Mesendoderm (in vitro differentiated cells): ENCODE results near the gene ALAS1.

Source experiments
- DNase-seq: peaks from one replicate; pipeline ENCODE4 v3.0.0; 2013
- H2AK5ac ChIP-seq: 2 replicates; pipeline ENCODE4 v1.6.1; 2013; ENCODE audit warnings: low read length, inconsistent platforms
- H2BK120ac ChIP-seq: 2 replicates; pipeline ENCODE4 v1.6.1; 2013; ENCODE audit warnings: low read depth, mild to moderate bottlenecking, low read length, moderate library complexity, mixed read lengths
- H2BK15ac ChIP-seq: replicated peaks from 2 replicates; pipeline ENCODE4 v1.6.1; 2013; ENCODE audit warnings: low read depth, mild to moderate bottlenecking, moderate library complexity
- H2BK5ac ChIP-seq: 2 replicates; pipeline ENCODE4 v1.6.1; 2013; ENCODE audit warnings: low read length, inconsistent platforms
- H3K18ac ChIP-seq: 2 replicates; pipeline ENCODE4 v1.6.1; 2013; ENCODE audit warnings: mild to moderate bottlenecking, low read length, mixed read lengths
- H3K23ac ChIP-seq: one replicate; pipeline ENCODE4 v1.6.1; 2013; ENCODE audit warnings: low read length
- H3K27ac ChIP-seq: 2 replicates; pipeline ENCODE4 v1.5.1; 2013; ENCODE audit warnings: low read depth, mild to moderate bottlenecking, inconsistent platforms, low read length, moderate library complexity
- H3K27me3 ChIP-seq: 2 replicates; pipeline ENCODE4 v1.6.1; 2013; ENCODE audit warnings: low read length, control low read depth, mild to moderate bottlenecking, inconsistent platforms; ENCODE audit not compliant: insufficient read depth, poor library complexity
- H3K36me3 ChIP-seq: 2 replicates; pipeline ENCODE4 v1.6.1; 2013; ENCODE audit warnings: low read length, inconsistent platforms; ENCODE audit not compliant: control insufficient read depth, insufficient read depth
- H3K4ac ChIP-seq: one replicate; pipeline ENCODE4 v1.6.1; 2013; ENCODE audit warnings: low read depth, mild to moderate bottlenecking, low read length, moderate library complexity
- H3K4me1 ChIP-seq: 2 replicates; pipeline ENCODE4 v1.6.1; 2013; ENCODE audit warnings: low read depth, low read length, inconsistent platforms; ENCODE audit not compliant: control insufficient read depth
- H3K4me2 ChIP-seq: 2 replicates; pipeline ENCODE4 v1.6.1; 2013; ENCODE audit warnings: low read length
- H3K4me3 ChIP-seq: 2 replicates; pipeline ENCODE4 v1.5.1; 2013; ENCODE audit warnings: mild to moderate bottlenecking, low read length
- H3K56ac ChIP-seq: one replicate; pipeline ENCODE4 v1.6.1; 2013; ENCODE audit warnings: low read length
- H3K79me1 ChIP-seq: 2 replicates; pipeline ENCODE4 v1.6.1; 2013; ENCODE audit warnings: low read length, inconsistent platforms
- H3K79me2 ChIP-seq: 2 replicates; pipeline ENCODE4 v1.6.1; 2013; ENCODE audit warnings: mild to moderate bottlenecking, low read length; ENCODE audit not compliant: control insufficient read depth, insufficient read depth
- H3K9ac ChIP-seq: 2 replicates; pipeline ENCODE4 v1.6.1; 2013; ENCODE audit warnings: low read length, inconsistent platforms
- H4K5ac ChIP-seq: one replicate; pipeline ENCODE4 v1.6.1; 2013; ENCODE audit warnings: low read length
- H4K8ac ChIP-seq: one replicate; pipeline ENCODE4 v1.6.1; 2013; ENCODE audit warnings: low read depth, mild to moderate bottlenecking, control low read depth, low read length, moderate library complexity
- WGBS: extraction: QIAGEN DNeasy Blood & Tissue Kit; methylation state at CpG from one replicate; pipeline ENCODE4 v1.1.7; 2013; ENCODE audit warnings: low lambda C conversion rate, missing lambda C conversion rate; ENCODE audit not compliant: insufficient coverage; ENCODE audit errors: extremely low coverage; 5-methylcytosine and 5-hydroxymethylcytosine counted together

Gene ALAS1

DNA sequence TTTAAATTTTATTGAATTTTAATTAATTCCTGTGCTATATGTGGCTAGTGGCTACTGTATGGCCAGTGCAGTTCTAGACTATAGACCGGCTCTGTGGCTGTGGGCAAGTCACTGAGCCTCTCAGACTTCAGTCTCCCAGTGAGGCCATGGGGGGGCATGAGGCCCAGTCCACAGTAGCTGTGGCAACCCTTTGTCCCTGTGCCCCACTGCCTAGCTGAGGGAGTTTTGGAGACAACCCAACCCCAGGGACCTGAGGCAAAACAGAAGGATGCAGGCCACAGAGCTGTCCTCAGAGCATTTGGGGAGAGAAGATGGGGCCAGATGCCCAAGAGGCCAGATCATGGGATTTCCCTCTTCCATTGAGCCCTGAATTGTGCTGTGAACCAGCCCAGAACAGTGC lies 24.9 kb upstream of the ALAS1 start:
- H3K4me3 ChIP-seq: no peak overlapping the region
- no peak overlapping the region for H3K4me2 ChIP-seq
- H3K9ac ChIP-seq: no peak overlapping the region
- no peaks in the 10 kb centered on the region for H3K27me3 ChIP-seq
- H2BK15ac ChIP-seq: no peak overlapping the region
- no peak overlapping the region for H2BK5ac ChIP-seq
- H3K36me3 ChIP-seq: no peaks in the 10 kb centered on the region
- no peak overlapping the region for H3K56ac ChIP-seq
- H3K4me1 ChIP-seq: no peaks in the 10 kb centered on the region
- no peak overlapping the region for H2BK120ac ChIP-seq
- no peak overlapping the region for H3K23ac ChIP-seq
- no peak overlapping the region for H3K27ac ChIP-seq
- H2AK5ac ChIP-seq: no peak overlapping the region
- H4K5ac ChIP-seq: no peak overlapping the region
- no peak overlapping the region for H3K18ac ChIP-seq
- WGBS: no CpG with 5 or more reads among the region's 1 CpG
- H3K4ac ChIP-seq: no peak overlapping the region
- no peak for DNase-seq
- H3K79me1 ChIP-seq: no peaks in the 10 kb centered on the region
- no peak overlapping the region for H4K8ac ChIP-seq
- no peaks in the 10 kb centered on the region for H3K79me2 ChIP-seq

DNA sequence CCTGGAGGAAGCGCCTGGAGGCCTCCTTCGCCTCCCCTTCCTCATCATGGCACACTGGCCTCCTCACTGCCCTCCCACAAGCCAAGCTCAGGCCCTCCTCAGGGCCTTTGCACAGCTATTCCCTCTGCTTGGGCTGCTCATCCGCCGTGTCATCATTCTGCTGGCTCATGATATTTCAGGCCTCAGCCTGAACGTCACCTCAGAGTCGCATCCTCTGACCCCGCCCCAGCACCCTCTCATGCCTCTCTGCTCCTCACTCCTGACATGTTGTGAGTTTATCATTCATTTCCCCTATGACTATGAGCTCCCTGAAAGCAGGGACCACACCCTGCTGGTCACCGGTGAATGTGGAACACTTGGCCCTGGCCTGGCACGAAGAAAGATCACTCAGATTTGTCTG lies 23.1 kb upstream of the ALAS1 start:
- H3K4me3 ChIP-seq: no peak overlapping the region
- H3K18ac ChIP-seq: no peak overlapping the region
- no peak overlapping the region for H3K56ac ChIP-seq
- no peaks in the 10 kb centered on the region for H3K79me1 ChIP-seq
- no peak overlapping the region for H2BK5ac ChIP-seq
- no peak overlapping the region for H3K4ac ChIP-seq
- H4K8ac ChIP-seq: no peak overlapping the region
- H3K27ac ChIP-seq: no peak overlapping the region
- WGBS: no CpG with 5 or more reads among the region's 9 CpGs
- H2AK5ac ChIP-seq: no peak overlapping the region
- no peaks in the 10 kb centered on the region for H3K36me3 ChIP-seq
- H3K27me3 ChIP-seq: no peaks in the 10 kb centered on the region
- H3K4me1 ChIP-seq: no peaks in the 10 kb centered on the region
- H3K9ac ChIP-seq: no peak overlapping the region
- no peak overlapping the region for H2BK120ac ChIP-seq
- no peaks in the 10 kb centered on the region for H3K79me2 ChIP-seq
- no peak overlapping the region for H4K5ac ChIP-seq
- no peak overlapping the region for H3K23ac ChIP-seq
- DNase-seq: no peak
- H3K4me2 ChIP-seq: no peak overlapping the region
- no peak overlapping the region for H2BK15ac ChIP-seq

GRCh38 chr3:52175416-52176179 lies 22.4 kb upstream of the ALAS1 start:
- H2BK120ac ChIP-seq: no peak overlapping the region
- H3K56ac ChIP-seq: no peak overlapping the region
- no peak overlapping the region for H4K8ac ChIP-seq
- no CpG with 5 or more reads among the region's 14 CpGs for WGBS
- no peaks in the 10 kb centered on the region for H3K79me2 ChIP-seq
- no peak overlapping the region for H3K27ac ChIP-seq
- no peak overlapping the region for H3K4ac ChIP-seq
- H2BK15ac ChIP-seq: no peak overlapping the region
- H2AK5ac ChIP-seq: no peak overlapping the region
- no peaks in the 10 kb centered on the region for H3K79me1 ChIP-seq
- H3K36me3 ChIP-seq: no peaks in the 10 kb centered on the region
- H3K27me3 ChIP-seq: no peaks in the 10 kb centered on the region
- no peak for DNase-seq
- H3K4me3 ChIP-seq: no peak overlapping the region
- H3K9ac ChIP-seq: no peak overlapping the region
- H3K18ac ChIP-seq: no peak overlapping the region
- no peaks in the 10 kb centered on the region for H3K4me1 ChIP-seq
- no peak overlapping the region for H3K23ac ChIP-seq
- H3K4me2 ChIP-seq: no peak overlapping the region
- no peak overlapping the region for H4K5ac ChIP-seq
- no peak overlapping the region for H2BK5ac ChIP-seq

- no peak for DNase-seq
- Histone ChIP-seq H3K27ac (no peak overlapping the region), H3K79me1 (no peaks in the 10 kb centered on the region), H3K9ac (no peak overlapping the region), H2BK120ac (no peak overlapping the region), H3K27me3 (no peaks in the 10 kb centered on the region), H3K18ac (no peak overlapping the region), H3K4ac (no peak overlapping the region), H3K79me2 (no peaks in the 10 kb centered on the region), H3K23ac (no peak overlapping the region), H3K4me2 (no peak overlapping the region), H3K4me3 (no peak overlapping the region), H2BK5ac (no peak overlapping the region), H4K8ac (no peak overlapping the region), H3K36me3 (no peaks in the 10 kb centered on the region), H2AK5ac (no peak overlapping the region), H2BK15ac (no peak overlapping the region), H4K5ac (no peak overlapping the region), H3K4me1 (no peaks in the 10 kb centered on the region), H3K56ac (no peak overlapping the region)
- no CpG with 5 or more reads among the region's 8 CpGs for WGBS
Observed at GRCh38 chr3:52176180-52176752, 21.7 kb upstream of the ALAS1 start.

- no peak overlapping the region for H3K23ac ChIP-seq
- no peak overlapping the region for H3K56ac ChIP-seq
- H2AK5ac ChIP-seq: no peak overlapping the region
- no peaks in the 10 kb centered on the region for H3K36me3 ChIP-seq
- no peak for DNase-seq
- H3K4ac ChIP-seq: no peak overlapping the region
- H2BK120ac ChIP-seq: no peak overlapping the region
- H3K79me2 ChIP-seq: no peaks in the 10 kb centered on the region
- H4K5ac ChIP-seq: no peak overlapping the region
- no peak overlapping the region for H3K4me2 ChIP-seq
- H3K9ac ChIP-seq: no peak overlapping the region
- whole genome bisulfite sequencing: no CpG with 5 or more reads among the region's 15 CpGs
- H2BK5ac ChIP-seq: no peak overlapping the region
- no peak overlapping the region for H4K8ac ChIP-seq
- no peak overlapping the region for H3K18ac ChIP-seq
- H2BK15ac ChIP-seq: no peak overlapping the region
- no peaks in the 10 kb centered on the region for H3K4me1 ChIP-seq
- no peak overlapping the region for H3K4me3 ChIP-seq
- H3K79me1 ChIP-seq: no peaks in the 10 kb centered on the region
- H3K27ac ChIP-seq: no peak overlapping the region
- no peaks in the 10 kb centered on the region for H3K27me3 ChIP-seq
Observed at GRCh38 chr3:52176951-52177700, 20.8 kb upstream of the ALAS1 start.
